IgD-negative memory B cell (primary cell): ENCODE results near the gene RANBP6. TPM values are rescaled to one million over a fixed set of nuclear protein-coding genes. Genes with fewer than 3 reads are reported as not detected.
A peak's percentile ranks its signal among the peaks of the same experiment; 100 is the strongest.
"Not testable (repeated sequence)": the region's sequence is repeated elsewhere in the genome, so short reads cannot be mapped to it uniquely, and the experiment has no call there.

Experiments
- H3K27ac Mint-ChIP-seq, 3 donors: one replicate each; pipeline ENCODE4 v1.8.0; 2020 to 2022; ENCODE audit warnings: mild to moderate bottlenecking in 3 of 3, mixed read lengths in 3 of 3, moderate library complexity in 1 of 3
- H3K27me3 Mint-ChIP-seq: one replicate; pipeline ENCODE4 v1.8.0; 2021; ENCODE audit warnings: mixed read lengths
- H3K36me3 Mint-ChIP-seq: one replicate; pipeline ENCODE4 v1.8.0; 2020; ENCODE audit warnings: mild to moderate bottlenecking, mixed read lengths
- H3K4me1 Mint-ChIP-seq, 3 donors: one replicate each; pipeline ENCODE4 v1.8.0; 2020 to 2022; ENCODE audit warnings: mixed read lengths in 3 of 3, mild to moderate bottlenecking in 1 of 3
- H3K4me3 Mint-ChIP-seq, 4 donors: one replicate each; pipeline ENCODE4 v1.8.0; 2020 to 2022; ENCODE audit warnings: mild to moderate bottlenecking in 4 of 4, mixed read lengths in 4 of 4, moderate library complexity in 3 of 4
- H3K9me3 Mint-ChIP-seq, 3 donors: one replicate each; pipeline ENCODE4 v1.8.0; 2020 to 2021; ENCODE audit warnings: mixed read lengths in 3 of 3, mild to moderate bottlenecking in 1 of 3
- polyA plus RNA-seq: library from polyadenylated mRNA; unstranded; fragments of 300-500 nt; fragmentation: Illumina TruSeq; gene quantifications from one replicate; pipeline ENCODE4 v1.2.3, GENCODE V29; 2021

RANBP6 gene
- polyA plus RNA-seq = 10.0 TPM

- Mint-ChIP-seq H3K4me3 (peak within 1 kb of the TSS; percentile 93 to 99 (median 96)), H3K27ac (peak within 1 kb of the TSS; percentile 86 to 97 (median 96)), H3K9me3 (peaks cover 0 to 4% (median 4%) of the 10 kb centered on the region in 3 donors), H3K27me3 (no peaks in the 10 kb centered on the region), H3K4me1 (peaks cover 17 to 35% (median 20%) of the 10 kb centered on the region in 3 donors), H3K36me3 (peaks cover 10% of the 10 kb centered on the region)
Observed at GRCh38 chr9:6015278-6016157, at the start of gene RANBP6. RANBP6 (minus strand) TSS chr9:6015624; CDS start chr9:6015607, 17 bp downstream.

GRCh38 chr9:6063146-6063545 is 47.7 kb upstream of the RANBP6 start:
- not testable (repeated sequence) for H3K9me3 Mint-ChIP-seq, H3K27ac Mint-ChIP-seq, H3K4me1 Mint-ChIP-seq, H3K36me3 Mint-ChIP-seq
- H3K4me3 Mint-ChIP-seq = peak overlapping the region in 1 of 4 donors; percentile 55
- peaks cover 15% of the 10 kb centered on the region for H3K27me3 Mint-ChIP-seq

GRCh38 chr9:6055666-6056065 is 40.2 kb upstream of the RANBP6 start:
- Mint-ChIP-seq H3K4me3 (no peak overlapping the region), H3K4me1 (peaks cover 14 to 20% (median 15%) of the 10 kb centered on the region in 3 donors), H3K27me3 (no peaks in the 10 kb centered on the region), H3K27ac (no peak overlapping the region), H3K9me3 (peaks cover 0 to 4% (median 3%) of the 10 kb centered on the region in 3 donors), H3K36me3 (no peaks in the 10 kb centered on the region)

DNA sequence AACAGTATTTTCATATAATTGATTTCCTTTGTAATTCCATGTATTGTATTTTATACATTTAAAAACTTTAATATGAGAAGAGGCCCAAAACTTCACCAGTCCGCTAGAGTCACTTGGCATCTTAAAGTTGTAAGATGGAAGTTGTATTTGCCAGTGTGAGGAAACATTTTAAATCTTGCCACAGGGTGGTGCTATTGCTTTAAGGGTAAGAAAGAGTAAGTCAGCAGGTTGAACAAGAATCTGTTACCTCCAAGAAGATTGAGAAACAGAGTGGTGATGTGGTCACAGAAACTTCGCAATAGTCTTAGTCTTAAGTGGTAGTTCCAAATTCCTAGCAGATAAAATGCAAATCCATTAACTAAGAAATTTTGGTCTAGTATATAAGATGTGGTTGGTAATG is 39.8 kb upstream of the RANBP6 start:
- Mint-ChIP-seq H3K27ac (no peak overlapping the region), H3K9me3 (peaks cover 0 to 3% (median 2%) of the 10 kb centered on the region in 3 donors)

DNA sequence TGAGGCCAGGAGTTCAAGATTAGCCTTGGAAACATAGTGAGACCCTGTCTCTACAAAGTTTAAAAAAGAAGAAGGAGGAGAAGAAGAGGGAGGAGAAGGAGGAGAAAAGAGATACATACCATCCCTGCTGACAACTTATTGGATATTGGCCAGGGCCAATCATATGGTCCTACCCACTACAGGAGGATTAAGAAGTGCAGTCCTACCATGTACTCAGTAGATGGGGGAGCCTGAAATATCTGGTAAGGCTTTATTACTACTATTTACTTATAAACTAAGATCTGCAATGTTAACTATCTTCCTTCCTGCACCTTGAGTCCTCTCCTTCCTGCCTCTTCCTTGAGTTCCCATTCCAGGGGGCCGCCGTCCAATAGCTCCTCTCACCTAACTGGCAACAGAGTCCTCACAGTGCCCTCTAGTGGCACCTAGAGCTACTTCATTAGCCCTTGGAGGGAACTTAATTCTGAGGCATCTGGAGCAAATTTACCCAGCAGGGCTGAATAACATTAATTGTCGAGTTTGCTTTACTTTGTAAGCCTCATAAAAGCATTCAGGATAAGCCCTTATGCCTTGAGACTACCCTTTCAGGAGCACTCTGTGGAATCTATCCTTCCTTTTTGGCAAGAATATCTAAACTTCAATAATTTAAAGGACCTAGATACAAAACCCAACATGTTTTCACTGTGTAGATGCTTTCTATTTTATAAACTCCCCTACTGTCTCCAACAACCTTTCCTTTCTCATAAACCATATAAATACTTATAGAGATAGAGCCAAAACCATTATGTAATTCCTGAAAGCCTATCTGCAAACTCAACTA is 39.1 kb upstream of the RANBP6 start:
- H3K4me1 Mint-ChIP-seq = peaks cover 20 to 24% (median 21%) of the 10 kb centered on the region in 3 donors
- H3K27me3 Mint-ChIP-seq = no peaks in the 10 kb centered on the region
- no peak overlapping the region for H3K27ac Mint-ChIP-seq
- no peaks in the 10 kb centered on the region for H3K36me3 Mint-ChIP-seq
- H3K9me3 Mint-ChIP-seq = peaks cover 0 to 3% (median 2%) of the 10 kb centered on the region in 3 donors
- no peak overlapping the region for H3K4me3 Mint-ChIP-seq

More for the DNA sequence above, 39.8 kb upstream of the RANBP6 start:
- H3K4me1 Mint-ChIP-seq = peaks cover 14 to 21% (median 15%) of the 10 kb centered on the region in 3 donors
- no peaks in the 10 kb centered on the region for H3K27me3 Mint-ChIP-seq
- no peaks in the 10 kb centered on the region for H3K36me3 Mint-ChIP-seq
- H3K4me3 Mint-ChIP-seq = no peak overlapping the region

- Mint-ChIP-seq H3K4me3 (peak overlapping the region in 1 of 4 donors; percentile 14), H3K27ac (peak overlapping the region in 2 of 3 donors; percentile 46 to 64), H3K4me1 (peaks cover 20 to 24% (median 21%) of the 10 kb centered on the region in 3 donors), H3K27me3 (no peaks in the 10 kb centered on the region), H3K9me3 (peaks cover 0 to 3% (median 0%) of the 10 kb centered on the region in 3 donors), H3K36me3 (no peaks in the 10 kb centered on the region)
Observed at GRCh38 chr9:6052293-6052919, 37.0 kb upstream of the RANBP6 start.

GRCh38 chr9:6051511-6051950 is 36.1 kb upstream of the RANBP6 start:
- Mint-ChIP-seq H3K9me3 (peaks cover 0 to 3% (median 0%) of the 10 kb centered on the region in 3 donors), H3K27ac (peak overlapping the region; percentile 64 to 80 (median 65)), H3K4me1 (peaks cover 23 to 24% (median 23%) of the 10 kb centered on the region in 3 donors), H3K4me3 (peak overlapping the region in 2 of 4 donors; percentile 36 to 54), H3K36me3 (no peaks in the 10 kb centered on the region), H3K27me3 (peaks cover 3% of the 10 kb centered on the region)

DNA sequence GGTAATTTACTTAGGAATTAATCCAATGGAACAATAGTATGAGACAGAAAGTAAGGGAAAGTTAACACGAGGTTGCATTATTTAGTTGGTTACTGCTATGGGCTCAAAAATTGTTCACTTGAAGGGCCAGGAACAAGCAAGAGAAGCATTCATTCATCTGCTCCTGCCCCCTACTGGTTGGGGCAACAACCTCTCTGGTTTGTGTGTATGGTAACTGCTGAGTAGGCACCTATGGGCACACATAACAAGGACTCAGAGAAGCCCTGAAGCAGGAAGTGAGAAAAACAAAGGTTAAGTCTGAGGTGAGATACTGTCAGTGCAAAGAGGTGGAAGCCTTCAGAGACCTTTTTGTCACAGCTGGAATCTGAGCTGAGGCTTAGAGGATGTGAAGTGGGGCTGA is 34.4 kb upstream of the RANBP6 start:
- Mint-ChIP-seq H3K4me3 (no peak overlapping the region), H3K27me3 (peaks cover 7% of the 10 kb centered on the region), H3K9me3 (peaks cover 0 to 3% (median 0%) of the 10 kb centered on the region in 3 donors), H3K27ac (peak overlapping the region in 2 of 3 donors; percentile 4 to 45), H3K4me1 (peaks cover 21 to 24% (median 23%) of the 10 kb centered on the region in 3 donors), H3K36me3 (no peaks in the 10 kb centered on the region)

DNA sequence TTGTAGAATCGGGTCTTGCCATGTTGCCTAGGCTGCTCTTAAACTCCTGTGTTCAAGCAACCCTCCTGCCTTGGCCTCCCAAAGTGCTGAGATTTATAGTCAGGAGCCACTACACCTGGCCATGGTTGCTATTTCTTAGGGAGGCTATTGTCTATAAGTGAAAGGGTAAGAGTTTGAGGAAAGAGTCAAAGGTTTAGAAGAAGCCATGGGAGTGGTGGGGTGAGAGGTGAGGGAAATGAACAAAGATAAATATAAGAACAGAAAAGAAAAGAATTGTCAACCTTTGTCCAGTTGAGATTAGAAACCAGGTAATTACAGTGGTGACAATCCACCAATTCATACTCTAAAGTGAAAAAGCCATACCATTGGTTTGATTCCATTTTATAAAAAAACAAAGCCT is 32.6 kb upstream of the RANBP6 start:
- peaks cover 17 to 23% (median 20%) of the 10 kb centered on the region in 3 donors for H3K4me1 Mint-ChIP-seq
- H3K27ac Mint-ChIP-seq = no peak overlapping the region
- no peak overlapping the region for H3K4me3 Mint-ChIP-seq
- no peaks in the 10 kb centered on the region for H3K36me3 Mint-ChIP-seq
- H3K9me3 Mint-ChIP-seq = peaks cover 0 to 3% (median 0%) of the 10 kb centered on the region in 3 donors
- H3K27me3 Mint-ChIP-seq = peaks cover 7% of the 10 kb centered on the region

GRCh38 chr9:6047020-6047419 is 31.6 kb upstream of the RANBP6 start:
- Mint-ChIP-seq H3K9me3 (peaks cover 0 to 3% (median 0%) of the 10 kb centered on the region in 3 donors), H3K27ac (peak overlapping the region in 1 of 3 donors; percentile 22), H3K36me3 (no peaks in the 10 kb centered on the region), H3K4me3 (no peak overlapping the region), H3K27me3 (peaks cover 7% of the 10 kb centered on the region), H3K4me1 (peaks cover 17 to 19% (median 17%) of the 10 kb centered on the region in 3 donors)

- Mint-ChIP-seq H3K27ac (peak overlapping the region in 1 of 3 donors; percentile 4), H3K4me1 (peaks cover 4 to 14% (median 8%) of the 10 kb centered on the region in 3 donors), H3K9me3 (no peaks in the 10 kb centered on the region), H3K36me3 (no peaks in the 10 kb centered on the region), H3K27me3 (peaks cover 10% of the 10 kb centered on the region), H3K4me3 (no peak overlapping the region)
Observed at GRCh38 chr9:6045364-6045763, 29.9 kb upstream of the RANBP6 start.

DNA sequence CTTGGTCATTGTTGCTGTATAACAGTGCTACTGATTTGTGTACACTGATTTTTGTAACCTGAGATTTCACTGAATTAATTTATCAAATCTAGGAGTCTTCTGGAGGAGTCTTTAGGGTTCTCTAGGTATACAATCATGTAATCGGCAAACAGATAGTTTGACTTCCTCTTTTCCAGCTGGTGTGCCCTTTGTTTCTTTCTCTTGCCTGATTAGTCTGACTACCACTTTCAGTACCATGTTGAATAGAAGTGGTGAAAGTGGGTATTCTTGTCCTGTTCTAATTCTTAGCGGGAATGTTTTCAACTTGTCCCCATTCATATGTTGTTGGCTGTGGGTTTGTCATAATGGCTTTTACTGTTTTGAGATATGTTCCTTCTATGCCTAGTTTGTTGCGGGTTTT is 24.7 kb upstream of the RANBP6 start:
- Mint-ChIP-seq H3K9me3 (peaks cover 0 to 2% (median 0%) of the 10 kb centered on the region in 3 donors), H3K4me3 (no peak overlapping the region), H3K27me3 (peaks cover 4% of the 10 kb centered on the region), H3K27ac (no peak overlapping the region), H3K36me3 (no peaks in the 10 kb centered on the region), H3K4me1 (peaks cover 2 to 6% (median 3%) of the 10 kb centered on the region in 3 donors)

- Mint-ChIP-seq H3K4me1 (peaks cover 2 to 3% (median 2%) of the 10 kb centered on the region in 3 donors), H3K27ac (no peak overlapping the region), H3K36me3 (no peaks in the 10 kb centered on the region), H3K27me3 (peaks cover 8% of the 10 kb centered on the region), H3K9me3 (peaks cover 0 to 2% (median 0%) of the 10 kb centered on the region in 3 donors), H3K4me3 (no peak overlapping the region)
Observed at GRCh38 chr9:6036391-6036790, 21.0 kb upstream of the RANBP6 start.

- no peak overlapping the region for H3K27ac Mint-ChIP-seq
- H3K4me1 Mint-ChIP-seq = no peaks in the 10 kb centered on the region
- H3K4me3 Mint-ChIP-seq = no peak overlapping the region
- H3K9me3 Mint-ChIP-seq = no peaks in the 10 kb centered on the region
- H3K36me3 Mint-ChIP-seq = no peaks in the 10 kb centered on the region
- H3K27me3 Mint-ChIP-seq = peaks cover 8% of the 10 kb centered on the region
Observed at GRCh38 chr9:6034954-6035353, 19.5 kb upstream of the RANBP6 start.
